ENCODE measurements around the gene SLC39A11. TPM values are rescaled to one million over a fixed set of nuclear protein-coding genes. Genes with fewer than 3 reads are reported as not detected.

SLC39A11 gene
- total RNA-seq, 2 donors from 2014 or later, result 21.5 to 26.4 TPM

GRCh38 chr17:72879877-72880276 lies 212.6 kb downstream of the SLC39A11 start:
- no peaks in the 10 kb centered on the region for H3K4me1 Mint-ChIP-seq (ENCODE audit: low read depth)
- H3K4me3 Mint-ChIP-seq, result no peak overlapping the region
- DNase-seq, result no peak
- ATAC-seq (replicated peaks in 1 of 2), result no peak
- no peak overlapping the region for H3K27ac Mint-ChIP-seq
- H3K36me3 Mint-ChIP-seq (ENCODE audit: insufficient read depth in 2 of 2), result peaks cover 25 to 33% of the 10 kb centered on the region in 2 donors
- H3K27me3 Mint-ChIP-seq (ENCODE audit: low read depth), result no peaks in the 10 kb centered on the region
- H3K9me3 Mint-ChIP-seq, result peaks cover 17 to 21% of the 10 kb centered on the region in 2 donors

- ATAC-seq (replicated peaks in 1 of 2) (no peak), DNase-seq (no peak)
- Mint-ChIP-seq H3K27ac (no peak overlapping the region), H3K4me1 (ENCODE audit: low read depth) (no peaks in the 10 kb centered on the region), H3K36me3 (ENCODE audit: insufficient read depth in 2 of 2) (peaks cover 26 to 39% of the 10 kb centered on the region in 2 donors), H3K9me3 (peaks cover 17 to 22% of the 10 kb centered on the region in 2 donors), H3K4me3 (no peak overlapping the region), H3K27me3 (ENCODE audit: low read depth) (no peaks in the 10 kb centered on the region)
Measured at GRCh38 chr17:72878975-72879660, 213.4 kb downstream of the SLC39A11 start.

- Mint-ChIP-seq H3K27ac (no peak overlapping the region), H3K9me3 (peaks cover 17 to 25% of the 10 kb centered on the region in 2 donors), H3K4me3 (no peak overlapping the region), H3K4me1 (ENCODE audit: low read depth) (no peaks in the 10 kb centered on the region), H3K27me3 (ENCODE audit: low read depth) (no peaks in the 10 kb centered on the region), H3K36me3 (ENCODE audit: insufficient read depth in 2 of 2) (peaks cover 28 to 38% of the 10 kb centered on the region in 2 donors)
- ATAC-seq (replicated peaks in 1 of 2) (no peak), DNase-seq (no peak)
Measured at GRCh38 chr17:72877348-72877747, 215.1 kb downstream of the SLC39A11 start.

GRCh38 chr17:72876413-72876812 lies 216.1 kb downstream of the SLC39A11 start:
- Mint-ChIP-seq H3K36me3 (ENCODE audit: insufficient read depth in 2 of 2) (peaks cover 28 to 38% of the 10 kb centered on the region in 2 donors), H3K4me1 (ENCODE audit: low read depth) (no peaks in the 10 kb centered on the region), H3K27ac (no peak overlapping the region), H3K4me3 (no peak overlapping the region), H3K9me3 (peaks cover 17 to 25% of the 10 kb centered on the region in 2 donors), H3K27me3 (ENCODE audit: low read depth) (no peaks in the 10 kb centered on the region)
- ATAC-seq (replicated peaks in 1 of 2), result no peak
- DNase-seq, result no peak

- ATAC-seq (replicated peaks in 1 of 2), result no peak
- H3K27me3 Mint-ChIP-seq (ENCODE audit: low read depth), result no peaks in the 10 kb centered on the region
- H3K9me3 Mint-ChIP-seq, result peaks cover 17 to 24% of the 10 kb centered on the region in 2 donors
- H3K4me3 Mint-ChIP-seq, result no peak overlapping the region
- no peak for DNase-seq
- H3K27ac Mint-ChIP-seq, result no peak overlapping the region
- peaks cover 27 to 36% of the 10 kb centered on the region in 2 donors for H3K36me3 Mint-ChIP-seq (ENCODE audit: insufficient read depth in 2 of 2)
- H3K4me1 Mint-ChIP-seq (ENCODE audit: low read depth), result no peaks in the 10 kb centered on the region
Measured at GRCh38 chr17:72875361-72875760, 217.1 kb downstream of the SLC39A11 start.

- H3K4me1 Mint-ChIP-seq (ENCODE audit: low read depth), result peaks cover 14% of the 10 kb centered on the region
- H3K27ac Mint-ChIP-seq, result no peak overlapping the region
- ATAC-seq (replicated peaks in 1 of 2), result no peak
- no peak overlapping the region for H3K4me3 Mint-ChIP-seq
- peaks cover 10 to 13% of the 10 kb centered on the region in 2 donors for H3K9me3 Mint-ChIP-seq
- H3K36me3 Mint-ChIP-seq (ENCODE audit: insufficient read depth in 2 of 2), result peaks cover 13 to 17% of the 10 kb centered on the region in 2 donors
- no peak for DNase-seq
- no peaks in the 10 kb centered on the region for H3K27me3 Mint-ChIP-seq (ENCODE audit: low read depth)
Measured at GRCh38 chr17:72872396-72872795, 220.1 kb downstream of the SLC39A11 start.

- H3K4me1 Mint-ChIP-seq (ENCODE audit: low read depth), result peaks cover 33% of the 10 kb centered on the region
- DNase-seq (no peak), ATAC-seq (replicated peaks in 1 of 2) (no peak)
- H3K9me3 Mint-ChIP-seq, result peaks cover 1 to 5% of the 10 kb centered on the region in 2 donors
- H3K4me3 Mint-ChIP-seq, result no peak overlapping the region
- H3K27ac Mint-ChIP-seq, result no peak overlapping the region
- no peaks in the 10 kb centered on the region for H3K27me3 Mint-ChIP-seq (ENCODE audit: low read depth)
- H3K36me3 Mint-ChIP-seq (ENCODE audit: insufficient read depth in 2 of 2), result peaks cover 4 to 9% of the 10 kb centered on the region in 2 donors
Measured at GRCh38 chr17:72870367-72870985, 222.0 kb downstream of the SLC39A11 start.

GRCh38 chr17:72869630-72870029 lies 222.9 kb downstream of the SLC39A11 start:
- Mint-ChIP-seq H3K4me3 (no peak overlapping the region), H3K4me1 (ENCODE audit: low read depth) (peaks cover 42% of the 10 kb centered on the region), H3K9me3 (peaks cover 1 to 3% of the 10 kb centered on the region in 2 donors), H3K27ac (no peak overlapping the region), H3K27me3 (ENCODE audit: low read depth) (no peaks in the 10 kb centered on the region), H3K36me3 (ENCODE audit: insufficient read depth in 2 of 2) (peaks cover 2 to 6% of the 10 kb centered on the region in 2 donors)
- no peak for DNase-seq
- no peak for ATAC-seq (replicated peaks in 1 of 2)

- Mint-ChIP-seq H3K36me3 (ENCODE audit: insufficient read depth in 2 of 2) (peaks cover 0 to 2% of the 10 kb centered on the region in 2 donors), H3K27ac (peak overlapping the region; percentile 52), H3K4me1 (ENCODE audit: low read depth) (peaks cover 58% of the 10 kb centered on the region), H3K9me3 (peaks cover 0 to 1% of the 10 kb centered on the region in 2 donors), H3K4me3 (no peak overlapping the region), H3K27me3 (ENCODE audit: low read depth) (no peaks in the 10 kb centered on the region)
- ATAC-seq (replicated peaks in 1 of 2), result no peak
- no peak for DNase-seq
Measured at GRCh38 chr17:72865954-72866353, 226.5 kb downstream of the SLC39A11 start.

GRCh38 chr17:72863526-72864211 lies 228.8 kb downstream of the SLC39A11 start:
- peak overlapping the region; percentile 26 to 31 for H3K4me3 Mint-ChIP-seq
- peaks cover 53% of the 10 kb centered on the region for H3K4me1 Mint-ChIP-seq (ENCODE audit: low read depth)
- H3K27ac Mint-ChIP-seq, result no peak overlapping the region
- H3K36me3 Mint-ChIP-seq (ENCODE audit: insufficient read depth in 2 of 2), result peaks cover 0 to 2% of the 10 kb centered on the region in 2 donors
- DNase-seq, result peak; percentile 13 to 23
- no peaks in the 10 kb centered on the region for H3K27me3 Mint-ChIP-seq (ENCODE audit: low read depth)
- peak; percentile 95 to 96 for ATAC-seq (replicated peaks in 1 of 2)
- peaks cover 1 to 3% of the 10 kb centered on the region in 2 donors for H3K9me3 Mint-ChIP-seq

- Mint-ChIP-seq H3K27ac (no peak overlapping the region), H3K9me3 (peaks cover 1 to 3% of the 10 kb centered on the region in 2 donors), H3K4me1 (ENCODE audit: low read depth) (peaks cover 44% of the 10 kb centered on the region), H3K36me3 (ENCODE audit: insufficient read depth in 2 of 2) (peaks cover 0 to 2% of the 10 kb centered on the region in 2 donors), H3K27me3 (ENCODE audit: low read depth) (no peaks in the 10 kb centered on the region), H3K4me3 (no peak overlapping the region)
- no peak for DNase-seq
- ATAC-seq (replicated peaks in 1 of 2), result no peak
Measured at GRCh38 chr17:72862276-72862999, 230.1 kb downstream of the SLC39A11 start.

GRCh38 chr17:72861811-72862210 lies 230.7 kb downstream of the SLC39A11 start:
- ATAC-seq (replicated peaks in 1 of 2) (no peak), DNase-seq (no peak)
- Mint-ChIP-seq H3K4me3 (no peak overlapping the region), H3K27ac (peak overlapping the region; percentile 25), H3K9me3 (peaks cover 1 to 3% of the 10 kb centered on the region in 2 donors), H3K27me3 (ENCODE audit: low read depth) (no peaks in the 10 kb centered on the region), H3K36me3 (ENCODE audit: insufficient read depth in 2 of 2) (peaks cover 0 to 2% of the 10 kb centered on the region in 2 donors), H3K4me1 (ENCODE audit: low read depth) (peaks cover 38% of the 10 kb centered on the region)

Data from activated T-cell treated with anti-CD3 and anti-CD28 coated beads, Interleukin-2, amount 50 U/mL, for 72 hours (primary cell).